ENCODE measurements around the gene COMMD1.

COMMD1 gene

GRCh38 chr2:61984682-61985081 is 79.2 kb downstream of the COMMD1 start:
- no peaks in the 10 kb centered on the region for H3K27me3 ChIP-seq (ENCODE audit: control insufficient read depth, low read length)
- H4K20me1 ChIP-seq (ENCODE audit: control insufficient read depth, insufficient read depth, low read depth, low read length): no peaks in the 10 kb centered on the region
- H3K4me1 ChIP-seq (ENCODE audit: control insufficient read depth, low read length): no peaks in the 10 kb centered on the region
- no peak overlapping the region for H3K4me2 ChIP-seq (ENCODE audit: low read length)
- no peaks in the 10 kb centered on the region for H3F3A ChIP-seq (ENCODE audit: control insufficient read depth, insufficient read depth)
- no peak overlapping the region for H3K4me3 ChIP-seq (ENCODE audit: low read length)
- TF ChIP-seq EZH2phosphoT487 (IDR thresholded peaks at IDR 0.05; ENCODE audit: borderline replicate concordance, low read length) (no peak), CTCF (IDR thresholded peaks at IDR 0.05; ENCODE audit: low read depth, low read length, poor library complexity, severe bottlenecking) (no peak)
- no peaks in the 10 kb centered on the region for H3K9me2 ChIP-seq (replicated peaks; ENCODE audit: control insufficient read depth, low read length)
- no peaks in the 10 kb centered on the region for H3K9me3 ChIP-seq (ENCODE audit: control insufficient read depth, insufficient read depth, low read length)
- no peaks in the 10 kb centered on the region for H3K36me3 ChIP-seq (ENCODE audit: control insufficient read depth, low read length)
- no peak overlapping the region for H3K27ac ChIP-seq (ENCODE audit: low read depth, low read length)
- H3K79me2 ChIP-seq (ENCODE audit: control insufficient read depth, low read length): peaks cover 4% of the 10 kb centered on the region; the same call in 1 of the 2 replicates

GRCh38 chr2:61988462-61989366 is 83.2 kb downstream of the COMMD1 start:
- Histone ChIP-seq H3K36me3 (ENCODE audit: control insufficient read depth, low read length) (no peaks in the 10 kb centered on the region), H3K4me1 (ENCODE audit: control insufficient read depth, low read length) (no peaks in the 10 kb centered on the region), H3F3A (ENCODE audit: control insufficient read depth, insufficient read depth) (no peaks in the 10 kb centered on the region), H3K9me3 (ENCODE audit: control insufficient read depth, insufficient read depth, low read length) (no peaks in the 10 kb centered on the region), H3K79me2 (ENCODE audit: control insufficient read depth, low read length) (no peaks in the 10 kb centered on the region), H4K20me1 (ENCODE audit: control insufficient read depth, insufficient read depth, low read depth, low read length) (no peaks in the 10 kb centered on the region), H3K27me3 (ENCODE audit: control insufficient read depth, low read length) (no peaks in the 10 kb centered on the region), H3K4me2 (ENCODE audit: low read length) (no peak overlapping the region), H3K4me3 (ENCODE audit: low read length) (no peak overlapping the region), H3K27ac (ENCODE audit: low read depth, low read length) (no peak overlapping the region), H3K9me2 (replicated peaks; ENCODE audit: control insufficient read depth, low read length) (no peaks in the 10 kb centered on the region)
- TF ChIP-seq CTCF (IDR thresholded peaks at IDR 0.05; ENCODE audit: low read depth, low read length, poor library complexity, severe bottlenecking): no peak
- no peak for TF ChIP-seq EZH2phosphoT487 (IDR thresholded peaks at IDR 0.05; ENCODE audit: borderline replicate concordance, low read length)

- Histone ChIP-seq H3K27ac (ENCODE audit: low read depth, low read length) (no peak overlapping the region), H3K79me2 (ENCODE audit: control insufficient read depth, low read length) (no peaks in the 10 kb centered on the region), H3K4me3 (ENCODE audit: low read length) (no peak overlapping the region), H3K27me3 (ENCODE audit: control insufficient read depth, low read length) (no peaks in the 10 kb centered on the region), H3K9me3 (ENCODE audit: control insufficient read depth, insufficient read depth, low read length) (no peaks in the 10 kb centered on the region), H3F3A (ENCODE audit: control insufficient read depth, insufficient read depth) (no peaks in the 10 kb centered on the region), H3K9me2 (replicated peaks; ENCODE audit: control insufficient read depth, low read length) (no peaks in the 10 kb centered on the region), H3K4me1 (ENCODE audit: control insufficient read depth, low read length) (no peaks in the 10 kb centered on the region), H3K36me3 (ENCODE audit: control insufficient read depth, low read length) (no peaks in the 10 kb centered on the region), H3K4me2 (ENCODE audit: low read length) (no peak overlapping the region), H4K20me1 (ENCODE audit: control insufficient read depth, insufficient read depth, low read depth, low read length) (no peaks in the 10 kb centered on the region)
- peak; percentile 77 for TF ChIP-seq CTCF (IDR thresholded peaks at IDR 0.05; ENCODE audit: low read depth, low read length, poor library complexity, severe bottlenecking)
- TF ChIP-seq EZH2phosphoT487 (IDR thresholded peaks at IDR 0.05; ENCODE audit: borderline replicate concordance, low read length): no peak
Measured at GRCh38 chr2:61993422-61994024, 88.0 kb downstream of the COMMD1 start.

Data from DOHH2 (cell line).